ENCODE results near the gene ZBTB20. TPM values are rescaled to one million over a fixed set of nuclear protein-coding genes. Genes with fewer than 3 reads are reported as not detected.
A peak's percentile ranks its signal among the peaks of the same experiment; 100 is the strongest.

The ZBTB20 gene
- total RNA-seq, 1 donor from 2014 or later: 3.9 TPM

DNA sequence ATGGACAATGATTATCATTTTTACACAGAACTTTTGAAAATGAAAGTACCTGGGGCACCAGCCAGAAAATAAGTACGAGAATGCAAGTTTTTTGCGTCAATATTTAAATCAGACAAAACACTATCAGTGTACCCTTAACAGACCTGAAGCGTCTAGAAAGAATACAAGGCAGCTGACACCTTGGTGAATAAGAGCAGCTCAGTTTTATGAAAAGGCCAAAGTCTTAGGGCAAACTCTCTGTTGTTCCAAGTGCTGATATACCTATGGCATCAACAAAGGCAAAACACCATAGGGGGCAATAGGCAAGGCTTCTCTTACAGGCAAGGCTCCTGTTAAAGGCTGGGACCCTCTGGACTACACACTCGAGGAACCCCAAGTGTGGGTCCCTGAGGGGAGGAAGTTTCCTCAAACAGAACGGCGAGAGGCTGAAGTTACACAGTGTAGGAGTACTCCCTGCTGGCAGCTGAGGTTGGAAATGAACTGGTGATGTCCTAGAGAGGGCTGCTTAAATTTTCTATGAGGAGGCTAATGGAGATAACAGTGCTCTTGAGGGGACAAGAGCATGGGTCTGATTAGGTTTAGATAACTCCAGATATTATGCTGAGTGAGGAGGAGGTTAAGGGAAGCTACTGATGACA, 562.2 kb downstream of the ZBTB20 start:
- DNase-seq (ENCODE audit: low read depth): no peak
- no peak for FAIRE-seq
- Histone ChIP-seq H3K27me3 (ENCODE audit: control insufficient read depth, insufficient read depth, low read length) (no peaks in the 10 kb centered on the region), H3K4me3 (ENCODE audit: low read depth, low read length) (no peak overlapping the region), H3K36me3 (ENCODE audit: control insufficient read depth, insufficient read depth, low read length) (no peaks in the 10 kb centered on the region)
- TF ChIP-seq CTCF (IDR thresholded peaks at IDR 0.05; ENCODE audit: insufficient read depth, low read length, severe bottlenecking): no peak

DNA sequence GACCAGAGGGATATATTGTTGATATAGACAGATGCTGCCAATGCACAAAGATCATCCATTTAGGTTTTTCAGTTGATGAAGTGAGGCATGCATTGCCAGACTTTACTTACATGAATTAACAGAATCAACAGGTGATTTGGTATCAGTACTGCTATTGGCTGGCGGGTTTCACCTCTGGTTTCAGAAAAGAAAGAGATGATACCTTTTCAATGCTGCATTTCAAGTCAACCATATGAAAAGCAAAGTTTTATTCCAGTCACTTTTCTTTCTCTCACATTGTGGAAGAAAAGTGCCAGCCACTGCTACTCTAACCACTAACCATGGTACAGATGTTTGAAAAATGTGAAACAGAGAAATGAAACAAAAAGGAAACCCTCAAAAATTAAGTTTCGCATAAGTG, 564.2 kb downstream of the ZBTB20 start:
- H3K4me3 ChIP-seq (ENCODE audit: low read depth, low read length): no peak overlapping the region
- H3K27me3 ChIP-seq (ENCODE audit: control insufficient read depth, insufficient read depth, low read length): no peaks in the 10 kb centered on the region
- no peak for TF ChIP-seq CTCF (IDR thresholded peaks at IDR 0.05; ENCODE audit: insufficient read depth, low read length, severe bottlenecking)
- DNase-seq (ENCODE audit: low read depth) (no peak), FAIRE-seq (no peak)
- H3K36me3 ChIP-seq (ENCODE audit: control insufficient read depth, insufficient read depth, low read length): no peaks in the 10 kb centered on the region

- DNase-seq (ENCODE audit: low read depth) (no peak), FAIRE-seq (no peak)
- no peaks in the 10 kb centered on the region for H3K36me3 ChIP-seq (ENCODE audit: control insufficient read depth, insufficient read depth, low read length)
- no peak overlapping the region for H3K4me3 ChIP-seq (ENCODE audit: low read depth, low read length)
- no peaks in the 10 kb centered on the region for H3K27me3 ChIP-seq (ENCODE audit: control insufficient read depth, insufficient read depth, low read length)
- no peak for TF ChIP-seq CTCF (IDR thresholded peaks at IDR 0.05; ENCODE audit: insufficient read depth, low read length, severe bottlenecking)
These were observed 574.6 kb downstream of the ZBTB20 start for GRCh38 chr3:114572364-114573062.

DNA sequence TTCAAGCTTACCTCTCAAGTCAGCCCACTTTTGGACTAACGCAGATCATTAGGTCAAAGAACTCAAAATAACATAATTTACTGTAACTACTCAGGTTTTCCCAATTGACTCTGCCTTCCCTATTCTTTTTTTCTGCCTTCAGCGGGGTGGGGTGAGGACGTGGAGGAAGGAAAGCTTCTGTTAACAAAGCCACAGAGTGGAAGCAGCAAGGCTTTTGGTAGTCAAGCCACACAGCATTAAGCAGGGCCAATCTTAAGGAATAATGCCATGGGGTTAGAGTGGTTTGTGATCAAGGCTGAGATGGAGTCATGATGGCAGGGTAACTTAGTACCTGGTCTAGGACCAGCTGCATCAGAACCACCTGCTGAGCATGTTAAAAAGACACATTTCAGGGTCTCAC, 575.7 kb downstream of the ZBTB20 start:
- FAIRE-seq (no peak), DNase-seq (ENCODE audit: low read depth) (no peak)
- Histone ChIP-seq H3K4me3 (ENCODE audit: low read depth, low read length) (no peak overlapping the region), H3K36me3 (ENCODE audit: control insufficient read depth, insufficient read depth, low read length) (no peaks in the 10 kb centered on the region), H3K27me3 (ENCODE audit: control insufficient read depth, insufficient read depth, low read length) (no peaks in the 10 kb centered on the region)
- no peak for TF ChIP-seq CTCF (IDR thresholded peaks at IDR 0.05; ENCODE audit: insufficient read depth, low read length, severe bottlenecking)

DNA sequence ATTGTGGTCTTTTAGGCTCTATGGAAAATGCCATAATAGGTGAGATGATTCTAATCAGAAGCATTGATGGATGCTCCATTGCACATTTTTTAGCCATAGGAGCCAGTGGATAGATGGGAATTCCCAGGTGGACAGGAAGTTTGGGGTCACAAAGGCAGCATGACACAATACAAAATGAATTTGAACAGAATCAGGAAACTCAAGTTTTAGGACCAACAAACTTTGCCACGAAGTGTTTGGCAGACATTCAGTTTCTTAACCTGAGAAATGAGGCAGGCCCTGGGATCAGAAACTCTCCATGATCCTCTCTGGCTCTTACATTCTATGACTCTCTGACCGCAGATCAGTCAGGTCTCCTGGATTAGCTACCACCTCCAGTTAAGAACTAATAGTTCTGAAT, 577.9 kb downstream of the ZBTB20 start:
- no peak overlapping the region for H3K4me3 ChIP-seq (ENCODE audit: low read depth, low read length)
- peak; percentile 7 for DNase-seq (ENCODE audit: low read depth)
- no peak for TF ChIP-seq CTCF (IDR thresholded peaks at IDR 0.05; ENCODE audit: insufficient read depth, low read length, severe bottlenecking)
- H3K27me3 ChIP-seq (ENCODE audit: control insufficient read depth, insufficient read depth, low read length): no peaks in the 10 kb centered on the region
- no peaks in the 10 kb centered on the region for H3K36me3 ChIP-seq (ENCODE audit: control insufficient read depth, insufficient read depth, low read length)
- FAIRE-seq: no peak
